C4-2B (cell line): ENCODE results near the gene PFKFB1.

Experiments
- CTCF ChIP-seq: fragments of 450-650 bp; conservative IDR thresholded peaks from 2 replicates; pipeline ENCODE4 v1.5.1; 2017; ENCODE audit warnings: mild to moderate bottlenecking
- ZFX ChIP-seq: fragments of 450-650 bp; IDR thresholded peaks from 2 replicates; pipeline ENCODE4 v1.6.1; 2017

- no peak for TF ChIP-seq CTCF
- no peak for TF ChIP-seq ZFX
Observed at GRCh38 chrX:54935306-54935705, 58.7 kb downstream of the PFKFB1 start.
